HFFc6 (cell line): ENCODE results near the gene TEDC2. TPM values are rescaled to one million over a fixed set of nuclear protein-coding genes. Genes with fewer than 3 reads are reported as not detected.

Experiments
- DNase-seq: peaks from one replicate; pipeline ENCODE4 v3.0.0-alpha.2; 2018
- H3K27ac Mint-ChIP-seq: 2 replicates; pipeline ENCODE4 v1.8.0; 2020; ENCODE audit warnings: mild to moderate bottlenecking, mixed read lengths
- H3K27me3 Mint-ChIP-seq: 2 replicates; pipeline ENCODE4 v1.8.0; 2021; ENCODE audit warnings: mild to moderate bottlenecking, moderate library complexity, mixed read lengths; ENCODE audit not compliant: insufficient read depth
- H3K36me3 Mint-ChIP-seq: 2 replicates; pipeline ENCODE4 v1.8.0; 2021; ENCODE audit warnings: low read depth, mixed read lengths
- H3K4me1 Mint-ChIP-seq: 2 replicates; pipeline ENCODE4 v1.8.0; 2020; ENCODE audit warnings: low read depth, mixed read lengths
- H3K4me3 Mint-ChIP-seq: 2 replicates; pipeline ENCODE4 v1.8.0; 2020; ENCODE audit warnings: mild to moderate bottlenecking, moderate library complexity, mixed read lengths
- H3K9me3 Mint-ChIP-seq: 2 replicates; pipeline ENCODE4 v1.8.0; 2020; ENCODE audit warnings: mild to moderate bottlenecking, mixed read lengths
- total RNA-seq, 6 experiments: library from RNA; stranded (reverse); fragmentation: NEBNext Ultra II Directional; extraction: Animal tissue kit (Norgen Biotek cat#: 25700); gene quantifications; 2 replicates in 1 of 6; 3 replicates in 5 of 6; pipeline ENCODE4 v1.2.3, GENCODE V29; 2021
- TF ChIP-seq, protein P1 (sequence below): fragments of 200-600 bp; sonication (generic); IDR thresholded peaks from 2 replicates; pipeline ENCODE4 v1.5.0; 2021; ENCODE audit warnings: antibody characterized with exemption, mild to moderate bottlenecking

TEDC2 gene
- total RNA-seq, 6 experiments from 2014 or later, result 3.6 to 8.3 (median 8.0) TPM

DNA sequence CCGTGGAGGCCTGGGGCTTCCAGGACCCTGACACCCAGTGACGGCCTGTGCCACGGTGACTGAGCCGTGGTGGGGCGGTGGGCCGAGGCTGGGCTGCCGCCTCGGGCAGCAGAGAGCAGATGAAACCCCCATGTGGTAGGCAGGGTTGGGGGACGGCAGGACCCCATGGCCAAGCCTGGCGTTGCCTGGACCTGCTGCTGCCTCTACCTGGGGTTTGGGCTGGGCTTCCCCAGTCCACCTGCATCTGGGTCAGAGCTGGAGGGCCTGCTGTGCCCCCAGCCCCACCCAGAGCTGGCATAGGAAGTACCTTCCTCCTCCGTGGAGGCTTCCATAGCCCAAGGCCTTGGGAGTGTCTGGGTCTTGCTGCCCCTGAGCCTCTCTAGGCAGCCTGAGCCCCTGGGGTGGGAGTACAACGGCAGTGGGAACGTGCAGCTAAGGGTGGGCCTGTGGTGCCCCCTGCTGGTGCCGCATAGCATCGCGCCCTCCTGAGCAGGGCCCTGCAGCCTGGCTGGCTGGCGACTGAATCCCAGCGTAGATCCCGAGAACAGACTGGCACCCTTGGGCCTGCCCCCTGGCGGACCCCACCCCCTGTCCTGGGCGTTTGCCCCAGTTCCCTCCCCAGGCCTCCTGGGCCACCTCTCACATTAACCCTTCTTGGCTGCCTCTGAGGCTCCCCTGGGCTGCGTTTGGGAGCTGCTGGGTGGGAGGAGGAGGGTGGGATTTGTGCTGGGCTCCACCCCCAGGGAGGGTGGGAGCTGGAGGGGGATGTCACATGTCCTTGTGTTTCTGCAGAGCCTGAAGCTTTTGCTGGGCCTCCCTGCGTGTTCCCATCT, 41.2 kb downstream of the TEDC2 start:
- Mint-ChIP-seq H3K27ac (no peak overlapping the region), H3K4me3 (no peak overlapping the region), H3K4me1 (peaks cover 5% of the 10 kb centered on the region; the same call in 1 of the 2 replicates), H3K27me3 (no peaks in the 10 kb centered on the region), H3K9me3 (no peaks in the 10 kb centered on the region), H3K36me3 (no peaks in the 10 kb centered on the region; the same call in 1 of the 2 replicates)
- peak; percentile 52 for DNase-seq
- TF ChIP-seq, protein P1, sequence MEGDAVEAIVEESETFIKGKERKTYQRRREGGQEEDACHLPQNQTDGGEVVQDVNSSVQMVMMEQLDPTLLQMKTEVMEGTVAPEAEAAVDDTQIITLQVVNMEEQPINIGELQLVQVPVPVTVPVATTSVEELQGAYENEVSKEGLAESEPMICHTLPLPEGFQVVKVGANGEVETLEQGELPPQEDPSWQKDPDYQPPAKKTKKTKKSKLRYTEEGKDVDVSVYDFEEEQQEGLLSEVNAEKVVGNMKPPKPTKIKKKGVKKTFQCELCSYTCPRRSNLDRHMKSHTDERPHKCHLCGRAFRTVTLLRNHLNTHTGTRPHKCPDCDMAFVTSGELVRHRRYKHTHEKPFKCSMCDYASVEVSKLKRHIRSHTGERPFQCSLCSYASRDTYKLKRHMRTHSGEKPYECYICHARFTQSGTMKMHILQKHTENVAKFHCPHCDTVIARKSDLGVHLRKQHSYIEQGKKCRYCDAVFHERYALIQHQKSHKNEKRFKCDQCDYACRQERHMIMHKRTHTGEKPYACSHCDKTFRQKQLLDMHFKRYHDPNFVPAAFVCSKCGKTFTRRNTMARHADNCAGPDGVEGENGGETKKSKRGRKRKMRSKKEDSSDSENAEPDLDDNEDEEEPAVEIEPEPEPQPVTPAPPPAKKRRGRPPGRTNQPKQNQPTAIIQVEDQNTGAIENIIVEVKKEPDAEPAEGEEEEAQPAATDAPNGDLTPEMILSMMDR, result peak; percentile 97

DNA sequence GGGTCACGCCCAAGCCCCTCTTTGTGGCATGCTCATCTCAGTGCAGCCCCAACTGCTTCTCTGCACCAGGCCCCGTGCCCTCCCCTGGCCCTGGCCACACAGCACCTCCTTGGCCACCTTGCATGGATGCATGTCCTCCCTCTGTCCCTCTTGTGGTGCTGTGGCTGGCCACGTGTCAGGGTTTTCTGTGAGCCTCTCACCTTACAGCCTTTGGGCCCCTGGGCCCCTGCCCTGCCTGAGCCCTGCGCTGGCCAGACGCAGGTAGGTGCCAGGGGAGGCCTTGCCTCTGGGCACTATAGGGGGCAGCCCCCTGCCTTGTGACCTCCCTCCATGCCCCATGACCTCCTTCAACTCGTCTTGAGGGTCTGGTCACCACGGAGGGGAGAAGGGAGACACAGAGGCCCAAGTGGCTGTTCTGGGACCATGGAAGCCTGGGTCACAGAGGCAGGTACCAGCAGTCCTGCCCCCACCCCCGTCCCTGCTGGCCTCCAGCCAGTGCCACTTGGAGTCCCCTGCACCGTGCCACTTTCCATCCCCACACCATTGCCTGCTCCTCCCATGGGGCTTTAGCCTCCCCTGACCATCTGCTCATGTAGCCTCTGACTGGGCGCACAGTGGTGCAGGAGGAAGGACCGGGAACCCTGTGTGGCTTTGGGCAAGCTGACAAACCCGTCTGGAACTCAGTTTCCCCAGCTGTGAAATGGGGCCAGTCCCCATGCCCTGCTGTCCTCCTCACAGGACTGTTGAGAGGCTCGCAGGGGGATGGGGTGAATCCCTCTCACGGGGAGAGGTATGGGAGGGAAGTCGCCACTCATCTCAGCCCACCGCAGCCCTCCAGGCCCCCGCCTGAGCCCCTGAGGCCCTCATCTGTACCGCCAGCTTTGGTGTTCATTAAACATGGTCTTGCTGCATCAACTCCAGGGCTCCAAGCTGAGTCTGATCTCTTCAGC, 42.3 kb downstream of the TEDC2 start:
- Mint-ChIP-seq H3K9me3 (no peaks in the 10 kb centered on the region), H3K27ac (no peak overlapping the region), H3K36me3 (no peaks in the 10 kb centered on the region; the same call in 1 of the 2 replicates), H3K27me3 (no peaks in the 10 kb centered on the region), H3K4me1 (peaks cover 5% of the 10 kb centered on the region; the same call in 1 of the 2 replicates), H3K4me3 (no peak overlapping the region)
- no peak for DNase-seq
- TF ChIP-seq, protein P1, result no peak

DNA sequence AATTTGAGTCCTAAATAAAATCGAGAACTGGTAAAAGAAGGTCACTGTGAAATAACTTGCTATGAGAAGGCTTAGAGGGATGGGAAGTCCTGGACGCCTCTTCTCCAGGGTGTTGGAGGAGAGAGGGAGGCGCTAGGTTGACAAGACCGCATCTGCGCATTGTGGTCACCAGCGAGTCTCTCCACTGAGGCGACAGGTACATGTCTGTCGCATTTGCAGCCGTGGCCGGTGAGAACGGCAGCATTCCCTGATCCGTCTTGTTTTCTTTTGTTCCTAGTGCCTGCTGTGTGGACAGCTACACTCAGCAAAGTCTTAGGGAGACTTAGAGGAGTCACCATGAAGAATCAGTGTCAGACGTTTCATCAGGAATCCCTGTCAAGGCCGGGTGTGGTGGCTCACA, 45.8 kb downstream of the TEDC2 start:
- H3K9me3 Mint-ChIP-seq, result no peaks in the 10 kb centered on the region

GRCh38 chr16:2507052-2507659, 47.2 kb downstream of the TEDC2 start:
- H3K4me1 Mint-ChIP-seq, result peaks cover 18% of the 10 kb centered on the region
- no peak overlapping the region for H3K4me3 Mint-ChIP-seq
- TF ChIP-seq, protein P1, result no peak
- no peaks in the 10 kb centered on the region for H3K36me3 Mint-ChIP-seq
- DNase-seq, result no peak
- H3K27me3 Mint-ChIP-seq, result no peaks in the 10 kb centered on the region
- no peak overlapping the region for H3K27ac Mint-ChIP-seq
- no peaks in the 10 kb centered on the region for H3K9me3 Mint-ChIP-seq

More for the DNA sequence above, 45.8 kb downstream of the TEDC2 start:
- H3K27me3 Mint-ChIP-seq, result no peaks in the 10 kb centered on the region
- TF ChIP-seq, protein P1, result no peak
- no peak overlapping the region for H3K4me3 Mint-ChIP-seq
- no peaks in the 10 kb centered on the region for H3K36me3 Mint-ChIP-seq
- DNase-seq, result no peak
- no peak overlapping the region for H3K27ac Mint-ChIP-seq
- peaks cover 5% of the 10 kb centered on the region; the same call in 1 of the 2 replicates for H3K4me1 Mint-ChIP-seq

DNA sequence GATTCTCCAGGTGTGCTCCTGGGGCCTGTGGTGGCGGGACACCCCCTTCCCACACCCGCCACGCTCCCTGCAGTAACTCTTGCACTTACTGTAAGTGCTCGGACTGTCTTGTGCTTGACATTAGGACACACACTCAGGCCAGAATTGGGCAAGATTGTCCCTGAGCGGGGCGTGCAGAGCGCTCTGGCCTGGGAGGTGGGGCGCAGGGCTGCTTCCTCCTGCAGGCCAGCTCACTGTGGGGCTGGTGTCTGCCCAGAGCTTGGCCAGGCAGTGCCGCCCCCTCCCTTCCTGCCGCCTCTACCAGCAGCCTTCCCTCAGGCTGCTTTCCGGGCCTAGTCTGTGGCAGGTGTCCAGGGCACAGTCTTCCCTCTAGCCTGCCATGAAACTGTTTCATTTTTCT, 47.8 kb downstream of the TEDC2 start:
- H3K36me3 Mint-ChIP-seq, result no peaks in the 10 kb centered on the region
- no peak for DNase-seq
- TF ChIP-seq, protein P1, result no peak
- no peak overlapping the region for H3K27ac Mint-ChIP-seq
- no peaks in the 10 kb centered on the region for H3K27me3 Mint-ChIP-seq
- H3K4me3 Mint-ChIP-seq, result no peak overlapping the region
- H3K4me1 Mint-ChIP-seq, result peaks cover 21% of the 10 kb centered on the region
- no peaks in the 10 kb centered on the region for H3K9me3 Mint-ChIP-seq
